ENCODE data around the gene INSM1. TPM values are rescaled to one million over a fixed set of nuclear protein-coding genes. Genes with fewer than 3 reads are reported as not detected.

INSM1 gene
- total RNA-seq, 1 donor from 2014 or later = not detected

- no peak overlapping the region for H3K4me3 Mint-ChIP-seq (ENCODE audit: unreplicated experiment)
- no peak for DNase-seq (ENCODE audit: low spot score)
- no peaks in the 10 kb centered on the region for H3K4me1 Mint-ChIP-seq (ENCODE audit: low read depth)
- no peaks in the 10 kb centered on the region for H3K9me3 Mint-ChIP-seq (ENCODE audit: low read depth)
- H3K36me3 Mint-ChIP-seq (ENCODE audit: low read depth) = no peaks in the 10 kb centered on the region
- TF ChIP-seq, protein P1, sequence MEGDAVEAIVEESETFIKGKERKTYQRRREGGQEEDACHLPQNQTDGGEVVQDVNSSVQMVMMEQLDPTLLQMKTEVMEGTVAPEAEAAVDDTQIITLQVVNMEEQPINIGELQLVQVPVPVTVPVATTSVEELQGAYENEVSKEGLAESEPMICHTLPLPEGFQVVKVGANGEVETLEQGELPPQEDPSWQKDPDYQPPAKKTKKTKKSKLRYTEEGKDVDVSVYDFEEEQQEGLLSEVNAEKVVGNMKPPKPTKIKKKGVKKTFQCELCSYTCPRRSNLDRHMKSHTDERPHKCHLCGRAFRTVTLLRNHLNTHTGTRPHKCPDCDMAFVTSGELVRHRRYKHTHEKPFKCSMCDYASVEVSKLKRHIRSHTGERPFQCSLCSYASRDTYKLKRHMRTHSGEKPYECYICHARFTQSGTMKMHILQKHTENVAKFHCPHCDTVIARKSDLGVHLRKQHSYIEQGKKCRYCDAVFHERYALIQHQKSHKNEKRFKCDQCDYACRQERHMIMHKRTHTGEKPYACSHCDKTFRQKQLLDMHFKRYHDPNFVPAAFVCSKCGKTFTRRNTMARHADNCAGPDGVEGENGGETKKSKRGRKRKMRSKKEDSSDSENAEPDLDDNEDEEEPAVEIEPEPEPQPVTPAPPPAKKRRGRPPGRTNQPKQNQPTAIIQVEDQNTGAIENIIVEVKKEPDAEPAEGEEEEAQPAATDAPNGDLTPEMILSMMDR (IDR thresholded peaks at IDR 0.05) = peak; percentile 42
- H3K27ac Mint-ChIP-seq (ENCODE audit: unreplicated experiment) = no peak overlapping the region
- no peaks in the 10 kb centered on the region for H3K27me3 Mint-ChIP-seq (ENCODE audit: low read depth)
These were observed 40.2 kb downstream of the INSM1 start for GRCh38 chr20:20407891-20408805.

GRCh38 chr20:20409331-20409730 lies 41.4 kb downstream of the INSM1 start:
- H3K27me3 Mint-ChIP-seq (ENCODE audit: low read depth) = no peaks in the 10 kb centered on the region
- H3K36me3 Mint-ChIP-seq (ENCODE audit: low read depth) = no peaks in the 10 kb centered on the region
- TF ChIP-seq, protein P1 (IDR thresholded peaks at IDR 0.05) = no peak
- H3K9me3 Mint-ChIP-seq (ENCODE audit: low read depth) = no peaks in the 10 kb centered on the region
- H3K4me1 Mint-ChIP-seq (ENCODE audit: low read depth) = no peaks in the 10 kb centered on the region
- H3K4me3 Mint-ChIP-seq (ENCODE audit: unreplicated experiment) = no peak overlapping the region
- DNase-seq (ENCODE audit: low spot score) = no peak
- H3K27ac Mint-ChIP-seq (ENCODE audit: unreplicated experiment) = no peak overlapping the region

DNA sequence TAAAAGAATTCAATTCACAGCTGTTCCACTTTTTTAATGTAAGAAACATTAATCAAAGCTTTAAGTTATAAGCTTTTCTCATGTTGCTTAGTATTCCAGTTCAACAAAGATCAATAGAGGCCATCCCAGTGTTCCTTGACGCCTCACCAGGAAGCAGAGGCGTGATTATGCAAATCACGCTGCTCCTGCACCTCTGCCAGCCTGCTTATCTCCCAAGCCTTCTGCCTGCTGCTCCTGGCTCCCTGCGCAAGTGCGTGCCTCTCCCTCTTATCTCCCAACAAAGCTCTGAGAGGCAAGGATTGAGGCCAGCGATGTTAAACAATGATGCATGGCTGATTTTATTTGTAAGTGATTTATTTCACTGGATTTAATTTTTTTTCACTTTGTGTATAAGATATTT lies 42.8 kb downstream of the INSM1 start:
- TF ChIP-seq, protein P1 (IDR thresholded peaks at IDR 0.05) = no peak
- Mint-ChIP-seq H3K27me3 (ENCODE audit: low read depth) (no peaks in the 10 kb centered on the region), H3K27ac (ENCODE audit: unreplicated experiment) (no peak overlapping the region), H3K4me3 (ENCODE audit: unreplicated experiment) (no peak overlapping the region), H3K9me3 (ENCODE audit: low read depth) (no peaks in the 10 kb centered on the region), H3K36me3 (ENCODE audit: low read depth) (no peaks in the 10 kb centered on the region), H3K4me1 (ENCODE audit: low read depth) (no peaks in the 10 kb centered on the region)
- DNase-seq (ENCODE audit: low spot score) = no peak

DNA sequence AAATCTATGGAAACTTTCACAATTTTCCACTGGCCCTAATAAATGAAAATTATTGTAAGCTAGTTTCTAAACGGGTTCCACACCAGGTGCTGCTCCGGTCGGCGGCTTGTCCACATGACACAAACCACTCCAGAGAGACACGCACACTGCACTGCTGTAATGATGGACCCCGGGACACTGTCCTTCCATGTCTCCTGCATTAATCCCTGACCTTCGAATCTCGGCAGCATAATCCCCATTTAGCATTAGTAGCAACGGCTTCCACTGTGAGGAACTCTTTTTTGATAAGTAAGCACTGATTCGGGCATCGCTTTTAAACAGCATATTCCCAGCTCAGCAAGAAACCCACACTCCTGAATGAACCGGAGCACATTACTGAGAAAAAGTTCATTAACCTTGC lies 43.5 kb downstream of the INSM1 start:
- TF ChIP-seq, protein P1 (IDR thresholded peaks at IDR 0.05) = no peak
- H3K9me3 Mint-ChIP-seq (ENCODE audit: low read depth) = no peaks in the 10 kb centered on the region
- H3K4me3 Mint-ChIP-seq (ENCODE audit: unreplicated experiment) = no peak overlapping the region
- no peaks in the 10 kb centered on the region for H3K4me1 Mint-ChIP-seq (ENCODE audit: low read depth)
- no peak overlapping the region for H3K27ac Mint-ChIP-seq (ENCODE audit: unreplicated experiment)
- no peaks in the 10 kb centered on the region for H3K36me3 Mint-ChIP-seq (ENCODE audit: low read depth)
- H3K27me3 Mint-ChIP-seq (ENCODE audit: low read depth) = no peaks in the 10 kb centered on the region
- DNase-seq (ENCODE audit: low spot score) = no peak

DNA sequence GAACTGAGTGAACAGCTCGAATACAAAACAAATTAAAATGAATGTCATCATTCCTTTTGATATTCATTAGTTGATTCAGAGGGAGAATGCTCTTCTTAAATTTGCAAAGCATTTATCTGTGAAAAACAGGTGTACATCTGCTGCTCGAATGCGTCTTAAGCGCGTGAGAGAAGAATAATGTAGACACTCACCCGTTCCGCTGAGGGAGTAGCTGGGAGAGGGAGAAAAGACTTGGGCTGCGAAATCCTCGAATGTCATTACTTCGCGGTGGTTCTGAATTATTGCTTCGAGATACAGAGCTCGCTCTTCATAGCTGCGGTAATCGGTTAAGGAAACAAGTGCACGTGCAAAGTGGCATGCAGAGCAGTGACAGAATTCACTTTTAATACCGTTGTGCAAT lies 43.9 kb downstream of the INSM1 start:
- Mint-ChIP-seq H3K4me1 (ENCODE audit: low read depth) (no peaks in the 10 kb centered on the region), H3K36me3 (ENCODE audit: low read depth) (no peaks in the 10 kb centered on the region), H3K27me3 (ENCODE audit: low read depth) (no peaks in the 10 kb centered on the region), H3K9me3 (ENCODE audit: low read depth) (no peaks in the 10 kb centered on the region), H3K4me3 (ENCODE audit: unreplicated experiment) (no peak overlapping the region), H3K27ac (ENCODE audit: unreplicated experiment) (no peak overlapping the region)
- TF ChIP-seq, protein P1 (IDR thresholded peaks at IDR 0.05) = no peak
- no peak for DNase-seq (ENCODE audit: low spot score)
